Liver (tissue), 9 donors: ENCODE measurements around the gene SLC25A15. TPM values are rescaled to one million over a fixed set of nuclear protein-coding genes. Genes with fewer than 3 reads are reported as not detected.

Source experiments
- DNase-seq: peaks from one replicate; pipeline ENCODE4 v3.0.0-alpha.2; 2017; ENCODE audit warnings: low spot score
- H3K27ac ChIP-seq, 2 donors: one replicate each; pipeline ENCODE4 v1.7.0; 2013; ENCODE audit warnings: inconsistent platforms in 2 of 2, low read length in 2 of 2, control low read depth in 1 of 2, low read depth in 1 of 2, mild to moderate bottlenecking in 1 of 2
- H3K27me3 ChIP-seq, 4 donors: one replicate each; pipeline versions ENCODE4 v1.6.1 to v1.7.0; 2013; ENCODE audit warnings: low read length in 3 of 4, inconsistent platforms in 1 of 4, mild to moderate bottlenecking in 1 of 4, moderate library complexity in 1 of 4; ENCODE audit not compliant: control insufficient read depth in 4 of 4, insufficient read depth in 4 of 4
- H3K36me3 ChIP-seq, 4 donors: one replicate each; pipeline versions ENCODE4 v1.6.1 to v1.7.0; 2013; ENCODE audit warnings: low read length in 3 of 4, mild to moderate bottlenecking in 3 of 4, low read depth in 1 of 4, moderate library complexity in 1 of 4; ENCODE audit not compliant: control insufficient read depth in 4 of 4, insufficient read depth in 3 of 4
- H3K4me1 ChIP-seq, 4 donors: one replicate each; pipeline versions ENCODE4 v1.6.1 to v1.7.0; 2013; ENCODE audit warnings: low read length in 3 of 4, mild to moderate bottlenecking in 3 of 4, moderate library complexity in 1 of 4; ENCODE audit not compliant: control insufficient read depth in 4 of 4, insufficient read depth in 4 of 4
- H3K4me3 ChIP-seq, 3 donors: one replicate each; pipeline versions ENCODE4 v1.6.1 to v1.7.0; 2013; ENCODE audit warnings: low read length in 3 of 3, control low read depth in 1 of 3, low read depth in 1 of 3, mild to moderate bottlenecking in 1 of 3
- H3K9ac ChIP-seq, 2 donors: one replicate each; pipeline ENCODE4 v1.7.0; 2013; ENCODE audit warnings: low read length in 2 of 2, mild to moderate bottlenecking in 2 of 2, moderate library complexity in 2 of 2, control low read depth in 1 of 2, low read depth in 1 of 2
- H3K9me3 ChIP-seq, 4 donors: one replicate each; pipeline versions ENCODE4 v1.6.1 to v1.7.0; 2013; ENCODE audit warnings: low read length in 3 of 4; ENCODE audit not compliant: control insufficient read depth in 4 of 4
- CTCF ChIP-seq: fragments of 150-350 bp; IDR thresholded peaks from 2 replicates; pipeline ENCODE4 v1.5.1; 2017; ENCODE audit warnings: improper control_type of control experiment, low read depth, low read length; ENCODE audit not compliant: missing input control
- EGR1 ChIP-seq, 2 donors: IDR thresholded peaks; 2 replicates each; pipeline ENCODE4 v1.6.1; 2016 to 2018; ENCODE audit warnings: antibody characterized with exemption in 2 of 2, low read depth in 2 of 2
- FOXA1 ChIP-seq: IDR thresholded peaks from 2 replicates; pipeline ENCODE4 v1.6.1; 2016; ENCODE audit warnings: antibody characterized with exemption
- FOXA2 ChIP-seq: IDR thresholded peaks from 2 replicates; pipeline ENCODE4 v1.6.1; 2016; ENCODE audit warnings: antibody characterized with exemption
- GABPA ChIP-seq, 2 donors: IDR thresholded peaks in 1 of 2; conservative IDR thresholded peaks in 1 of 2; 2 replicates each; pipeline ENCODE4 v1.6.1; 2016; ENCODE audit warnings: antibody characterized with exemption in 2 of 2, mild to moderate bottlenecking in 1 of 2, moderate library complexity in 1 of 2
- HNF4A ChIP-seq, 2 donors: conservative IDR thresholded peaks; 2 replicates each; pipeline ENCODE4 v1.6.1; 2016; ENCODE audit warnings: antibody characterized with exemption in 2 of 2, mild to moderate bottlenecking in 2 of 2
- HNF4G ChIP-seq: IDR thresholded peaks from 2 replicates; pipeline ENCODE4 v1.6.1; 2016; ENCODE audit warnings: antibody characterized with exemption
- JUND ChIP-seq, 2 donors: IDR thresholded peaks; 2 replicates each; pipeline ENCODE4 v1.6.1; 2016; ENCODE audit warnings: antibody characterized with exemption in 2 of 2
- MAX ChIP-seq: IDR thresholded peaks from 2 replicates; pipeline ENCODE4 v1.6.1; 2016; ENCODE audit warnings: antibody characterized with exemption
- NR2F2 ChIP-seq: IDR thresholded peaks from 2 replicates; pipeline ENCODE4 v1.6.1; 2016; ENCODE audit warnings: antibody characterized with exemption
- RAD21 ChIP-seq, 2 donors: IDR thresholded peaks; 2 replicates each; pipeline ENCODE4 v1.6.1; 2016; ENCODE audit warnings: antibody characterized with exemption in 2 of 2, mild to moderate bottlenecking in 2 of 2
- REST ChIP-seq: IDR thresholded peaks from 2 replicates; pipeline ENCODE4 v1.6.1; 2016; ENCODE audit warnings: antibody characterized with exemption, mild to moderate bottlenecking
- RXRA ChIP-seq, 2 donors: IDR thresholded peaks; 2 replicates each; pipeline ENCODE4 v1.6.1; 2017 to 2018; ENCODE audit warnings: antibody characterized with exemption in 2 of 2, mild to moderate bottlenecking in 1 of 2
- SP1 ChIP-seq: IDR thresholded peaks from 2 replicates; pipeline ENCODE4 v1.6.1; 2018; ENCODE audit warnings: antibody characterized with exemption, mild to moderate bottlenecking
- TAF1 ChIP-seq: conservative IDR thresholded peaks from 2 replicates; pipeline ENCODE4 v1.6.1; 2016; ENCODE audit warnings: antibody characterized with exemption, mild to moderate bottlenecking
- YY1 ChIP-seq: IDR thresholded peaks from 2 replicates; pipeline ENCODE4 v1.6.1; 2016; ENCODE audit warnings: antibody characterized with exemption, mild to moderate bottlenecking
- ZBTB33 ChIP-seq: IDR thresholded peaks from 2 replicates; pipeline ENCODE4 v1.6.1; 2016; ENCODE audit warnings: antibody characterized with exemption
- WGBS: extraction: QIAGEN DNeasy Blood & Tissue Kit; methylation state at CpG from one replicate; pipeline ENCODE4 v1.1.7; 2013; 5-methylcytosine and 5-hydroxymethylcytosine counted together
- polyA plus RNA-seq, 2 donors: library from polyadenylated mRNA; stranded (reverse) in 1 of 2; unstranded in 1 of 2; fragments of 200-250 nt in 1 of 2; fragments of >200 nt in 1 of 2; fragmentation: Nextera tagmentation in 1 of 2; extraction: Ambion mirVana in 1 of 2; gene quantifications; one replicate each; pipeline versions ENCODE4 v1.2.1 to v1.2.3, GENCODE V29; 2013 to 2015
- total RNA-seq, 2 donors: library from RNA; depleted of rRNA; stranded (reverse); fragments of >200 nt; gene quantifications; one replicate each; pipeline ENCODE4 v1.2.3, GENCODE V29; 2014
- TF ChIP-seq, protein P1 (sequence below): IDR thresholded peaks from 2 replicates; pipeline ENCODE4 v1.6.1; 2016; ENCODE audit warnings: antibody characterized with exemption
- donor health status: healthy.
- donor health status: healthy.
- donor health status: healthy.
- donor health status: healthy.
- donor health status: healthy.

The SLC25A15 gene
- total and polyA plus RNA-seq, 4 donors = 29.3 to 106 (median 66.9) TPM

DNA sequence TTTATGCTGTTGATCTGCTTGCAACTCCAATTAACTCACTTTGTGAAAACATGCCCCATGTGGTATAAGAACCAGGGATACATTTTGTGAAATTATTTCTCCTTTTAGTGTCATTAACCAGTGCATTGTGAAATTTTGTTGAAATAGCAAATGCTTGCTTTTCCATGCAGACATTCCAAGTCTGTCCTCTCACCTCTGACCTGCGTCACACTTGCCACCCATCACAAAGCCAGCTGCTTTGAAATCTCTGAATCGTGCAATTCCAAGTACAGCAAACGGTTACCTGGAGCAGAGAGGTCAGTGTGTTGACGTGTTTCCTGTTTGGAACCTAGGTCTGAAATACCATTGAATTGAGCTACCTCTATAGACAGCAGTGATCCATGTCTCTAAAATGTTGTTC is 4.9 kb upstream of the SLC25A15 start (continued):
- TF ChIP-seq HNF4G (peak; percentile 60), RXRA (IDR thresholded peaks at IDR 0.05) (peak; percentile 96 to 99)

DNA sequence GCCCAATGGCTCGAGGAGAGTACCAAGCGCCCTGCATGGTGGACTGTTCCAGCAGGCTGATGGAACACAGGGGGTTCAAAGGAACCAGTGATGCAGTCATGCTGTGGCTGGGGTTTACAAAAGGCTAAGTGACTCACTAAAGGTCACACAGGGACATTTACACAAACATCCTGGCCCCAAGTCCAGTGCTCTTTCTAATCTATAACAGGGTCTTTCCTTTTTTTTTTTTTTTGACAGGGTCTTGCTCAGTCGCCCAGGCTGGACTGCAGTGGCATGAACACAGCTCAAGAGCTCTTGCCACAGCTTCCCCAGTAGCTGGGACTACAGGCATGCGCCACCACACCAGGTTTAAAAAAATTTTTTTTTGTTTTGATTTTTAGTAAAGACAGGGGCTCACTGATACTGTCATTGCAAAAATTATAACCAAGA is 2.8 kb upstream of the SLC25A15 start:
- no peaks in the 10 kb centered on the region for H3K9me3 ChIP-seq
- H3K36me3 ChIP-seq = no peaks in the 10 kb centered on the region
- H3K9ac ChIP-seq = no peak overlapping the region
- WGBS = 78% methylated on average over 4 of the region's 4 CpGs
- peak overlapping the region; percentile 87 to 88 for H3K27ac ChIP-seq
- H3K27me3 ChIP-seq = no peaks in the 10 kb centered on the region
- peaks cover 1 to 34% (median 12%) of the 10 kb centered on the region in 4 donors for H3K4me1 ChIP-seq
- DNase-seq = no peak
- H3K4me3 ChIP-seq = no peak overlapping the region
- TF ChIP-seq HNF4A (conservative IDR thresholded peaks at IDR 0.05) = peak in 1 of 2 donors; percentile 60
- TF ChIP-seq NR2F2 = peak; percentile 2
- peak; percentile 61 to 84 for TF ChIP-seq JUND (IDR thresholded peaks at IDR 0.05)
- peak; percentile 76 to 95 for TF ChIP-seq RXRA (IDR thresholded peaks at IDR 0.05)
- TF ChIP-seq, protein P1, sequence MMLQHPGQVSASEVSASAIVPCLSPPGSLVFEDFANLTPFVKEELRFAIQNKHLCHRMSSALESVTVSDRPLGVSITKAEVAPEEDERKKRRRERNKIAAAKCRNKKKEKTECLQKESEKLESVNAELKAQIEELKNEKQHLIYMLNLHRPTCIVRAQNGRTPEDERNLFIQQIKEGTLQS = no peak
- no peak for TF ChIP-seq TAF1
- TF ChIP-seq HNF4G = no peak
- TF ChIP-seq GABPA (IDR thresholded peaks at IDR 0.05 in 1 of 2, conservative IDR thresholded peaks at IDR 0.05 in 1 of 2) = peak in 1 of 2 donors; percentile 49
- peak; percentile 59 for TF ChIP-seq REST
- peak; percentile 32 for TF ChIP-seq FOXA1
- no peak for TF ChIP-seq CTCF
- peak; percentile 11 for TF ChIP-seq SP1
- TF ChIP-seq EGR1 (IDR thresholded peaks at IDR 0.05; ENCODE audit: low read depth in 2 of 2) = peak in 1 of 2 donors; percentile 57
- TF ChIP-seq MAX = peak; percentile 35
- no peak for TF ChIP-seq RAD21 (IDR thresholded peaks at IDR 0.05)
- TF ChIP-seq YY1 = peak; percentile 43
- peak; percentile 5 for TF ChIP-seq ZBTB33
- TF ChIP-seq FOXA2 = peak; percentile 73
